Measurements from ENCODE around the gene SLC2A4. TPM values are rescaled to one million over a fixed set of nuclear protein-coding genes. Genes with fewer than 3 reads are reported as not detected.

The SLC2A4 gene
- total and polyA plus RNA-seq, 9 donors, result 0.83 to 9.8 (median 3.4) TPM

- no peak overlapping the region for H3K27ac ChIP-seq
- no peak for DNase-seq
- no peak overlapping the region for H3K4me3 ChIP-seq
- intact Hi-C loops (cut with DNase I), result no loop called here
- TF ChIP-seq EP300 (IDR thresholded peaks at IDR 0.05), result no peak
- TF ChIP-seq POLR2A (IDR thresholded peaks at IDR 0.05), result no peak
- TF ChIP-seq CTCF (IDR thresholded peaks at IDR 0.05), result no peak
- WGBS, 3 donors, result 73 to 88% (median 80%) methylated on average over 4 of the region's 4 CpGs
- no peaks in the 10 kb centered on the region for H3K9me3 ChIP-seq
- peaks cover 7% of the 10 kb centered on the region for H3K27me3 ChIP-seq
- no peaks in the 10 kb centered on the region for H3K36me3 ChIP-seq
- H3K4me1 ChIP-seq (ENCODE audit: insufficient read depth), result peaks cover 11% of the 10 kb centered on the region
These were observed 21.4 kb upstream of the SLC2A4 start for GRCh38 chr17:7260151-7260550.

- intact Hi-C loops (cut with DNase I), result no loop called here
- H3K27me3 ChIP-seq, result peaks cover 7% of the 10 kb centered on the region
- H3K36me3 ChIP-seq, result no peaks in the 10 kb centered on the region
- H3K9me3 ChIP-seq, result no peaks in the 10 kb centered on the region
- 4 to 5% (median 5%) methylated on average over 37 to 54 of the region's 54 CpGs for WGBS, 3 donors
- H3K4me1 ChIP-seq (ENCODE audit: insufficient read depth), result peaks cover 11% of the 10 kb centered on the region
- peak in 1 of 5 donors; percentile 29 for DNase-seq
- H3K4me3 ChIP-seq, result peak overlapping the region; percentile 33
- no peak overlapping the region for H3K27ac ChIP-seq
- TF ChIP-seq EP300 (IDR thresholded peaks at IDR 0.05) (no peak), POLR2A (IDR thresholded peaks at IDR 0.05) (no peak), CTCF (IDR thresholded peaks at IDR 0.05) (no peak)
These were observed 20.7 kb upstream of the SLC2A4 start for GRCh38 chr17:7260651-7261378.

- H3K27ac ChIP-seq, result no peak overlapping the region
- intact Hi-C loops (cut with DNase I), result no loop called here
- H3K4me1 ChIP-seq (ENCODE audit: insufficient read depth), result peaks cover 11% of the 10 kb centered on the region
- no peaks in the 10 kb centered on the region for H3K9me3 ChIP-seq
- DNase-seq, result no peak
- H3K4me3 ChIP-seq, result peak overlapping the region; percentile 33
- TF ChIP-seq EP300 (IDR thresholded peaks at IDR 0.05) (no peak), POLR2A (IDR thresholded peaks at IDR 0.05) (no peak), CTCF (IDR thresholded peaks at IDR 0.05) (no peak)
- H3K27me3 ChIP-seq, result peaks cover 7% of the 10 kb centered on the region
- H3K36me3 ChIP-seq, result no peaks in the 10 kb centered on the region
- WGBS, 3 donors, result 5 to 7% (median 7%) methylated on average over 40 to 71 of the region's 71 CpGs
These were observed 19.9 kb upstream of the SLC2A4 start for GRCh38 chr17:7261379-7262191.

GRCh38 chr17:7262192-7262934 is 19.2 kb upstream of the SLC2A4 start, which contains the start of gene CLDN7:
Gene CLDN7, minus strand, starts transcription at chr17:7262478. Its CDS starts 435 bp downstream, at chr17:7262043.
- peaks cover 11% of the 10 kb centered on the region for H3K4me1 ChIP-seq (ENCODE audit: insufficient read depth)
- WGBS, 3 donors, result 4 to 5% (median 4%) methylated on average over 57 to 64 of the region's 64 CpGs
- peak within 1 kb of the TSS; percentile 33 for H3K4me3 ChIP-seq
- H3K27ac ChIP-seq, result no peak within 1 kb of the TSS
- no peaks in the 10 kb centered on the region for H3K9me3 ChIP-seq
- no peaks in the 10 kb centered on the region for H3K36me3 ChIP-seq
- DNase-seq, result peak in 1 of 5 donors; percentile 23
- intact Hi-C loops (cut with DNase I), result no loop called here
- TF ChIP-seq CTCF (IDR thresholded peaks at IDR 0.05), result no peak
- no peak for TF ChIP-seq POLR2A (IDR thresholded peaks at IDR 0.05)
- TF ChIP-seq EP300 (IDR thresholded peaks at IDR 0.05), result no peak
- peaks cover 7% of the 10 kb centered on the region for H3K27me3 ChIP-seq
